Measurements from ENCODE around the gene HSPBP1. TPM values are rescaled to one million over a fixed set of nuclear protein-coding genes. Genes with fewer than 3 reads are reported as not detected.

The HSPBP1 gene
- total and polyA plus RNA-seq, 4 donors = 19.3 to 62.2 (median 51.7) TPM

GRCh38 chr19:55240713-55241020, 39.2 kb downstream of the HSPBP1 start:
- DNase-seq = no peak
- Histone ChIP-seq H3K4me1 (ENCODE audit: control insufficient read depth in 5 of 5, insufficient read depth in 5 of 5, low read length in 5 of 5) (no peaks in the 10 kb centered on the region), H3K36me3 (ENCODE audit: control insufficient read depth in 4 of 4, insufficient read depth in 4 of 4, low read length in 4 of 4) (peaks cover 13 to 76% (median 51%) of the 10 kb centered on the region in 4 donors), H3K4me3 (no peak overlapping the region), H3K27me3 (ENCODE audit: control insufficient read depth in 3 of 3, insufficient read depth in 3 of 3, low read length in 2 of 3) (no peaks in the 10 kb centered on the region), H3K9me3 (ENCODE audit: control insufficient read depth in 4 of 4, insufficient read depth in 3 of 4, low read length in 3 of 4) (no peaks in the 10 kb centered on the region), H3K9ac (ENCODE audit: insufficient read depth in 1 of 2, low read length in 2 of 2) (no peak overlapping the region), H3K27ac (ENCODE audit: low read depth in 1 of 2, low read length in 1 of 2) (no peak overlapping the region)
- WGBS, 2 donors = 86 to 91% methylated on average over 6 of the region's 6 CpGs
- ATAC-seq (ENCODE audit: insufficient read depth, low FRiP score) = no peak
- TF ChIP-seq, protein P1, sequence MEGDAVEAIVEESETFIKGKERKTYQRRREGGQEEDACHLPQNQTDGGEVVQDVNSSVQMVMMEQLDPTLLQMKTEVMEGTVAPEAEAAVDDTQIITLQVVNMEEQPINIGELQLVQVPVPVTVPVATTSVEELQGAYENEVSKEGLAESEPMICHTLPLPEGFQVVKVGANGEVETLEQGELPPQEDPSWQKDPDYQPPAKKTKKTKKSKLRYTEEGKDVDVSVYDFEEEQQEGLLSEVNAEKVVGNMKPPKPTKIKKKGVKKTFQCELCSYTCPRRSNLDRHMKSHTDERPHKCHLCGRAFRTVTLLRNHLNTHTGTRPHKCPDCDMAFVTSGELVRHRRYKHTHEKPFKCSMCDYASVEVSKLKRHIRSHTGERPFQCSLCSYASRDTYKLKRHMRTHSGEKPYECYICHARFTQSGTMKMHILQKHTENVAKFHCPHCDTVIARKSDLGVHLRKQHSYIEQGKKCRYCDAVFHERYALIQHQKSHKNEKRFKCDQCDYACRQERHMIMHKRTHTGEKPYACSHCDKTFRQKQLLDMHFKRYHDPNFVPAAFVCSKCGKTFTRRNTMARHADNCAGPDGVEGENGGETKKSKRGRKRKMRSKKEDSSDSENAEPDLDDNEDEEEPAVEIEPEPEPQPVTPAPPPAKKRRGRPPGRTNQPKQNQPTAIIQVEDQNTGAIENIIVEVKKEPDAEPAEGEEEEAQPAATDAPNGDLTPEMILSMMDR (IDR thresholded peaks at IDR 0.05; ENCODE audit: control extremely low read depth, extremely low read depth) = no peak

GRCh38 chr19:55239004-55239403, 40.9 kb downstream of the HSPBP1 start:
- peaks cover 14 to 69% (median 47%) of the 10 kb centered on the region in 4 donors for H3K36me3 ChIP-seq (ENCODE audit: control insufficient read depth in 4 of 4, insufficient read depth in 4 of 4, low read length in 4 of 4)
- H3K27ac ChIP-seq (ENCODE audit: low read depth in 1 of 2, low read length in 1 of 2) = no peak overlapping the region
- H3K4me1 ChIP-seq (ENCODE audit: control insufficient read depth in 5 of 5, insufficient read depth in 5 of 5, low read length in 5 of 5) = no peaks in the 10 kb centered on the region
- no peak for ATAC-seq (ENCODE audit: insufficient read depth, low FRiP score)
- WGBS, 2 donors = 96 to 97% methylated on average over 12 of the region's 12 CpGs
- H3K9ac ChIP-seq (ENCODE audit: insufficient read depth in 1 of 2, low read length in 2 of 2) = no peak overlapping the region
- TF ChIP-seq, protein P1 (IDR thresholded peaks at IDR 0.05; ENCODE audit: control extremely low read depth, extremely low read depth) = no peak
- DNase-seq = no peak
- no peak overlapping the region for H3K4me3 ChIP-seq
- no peaks in the 10 kb centered on the region for H3K9me3 ChIP-seq (ENCODE audit: control insufficient read depth in 4 of 4, insufficient read depth in 3 of 4, low read length in 3 of 4)
- no peaks in the 10 kb centered on the region for H3K27me3 ChIP-seq (ENCODE audit: control insufficient read depth in 3 of 3, insufficient read depth in 3 of 3, low read length in 2 of 3)

GRCh38 chr19:55238030-55238429, 41.9 kb downstream of the HSPBP1 start:
- Histone ChIP-seq H3K36me3 (ENCODE audit: control insufficient read depth in 4 of 4, insufficient read depth in 4 of 4, low read length in 4 of 4) (peaks cover 14 to 64% (median 43%) of the 10 kb centered on the region in 4 donors), H3K27me3 (ENCODE audit: control insufficient read depth in 3 of 3, insufficient read depth in 3 of 3, low read length in 2 of 3) (no peaks in the 10 kb centered on the region), H3K9ac (ENCODE audit: insufficient read depth in 1 of 2, low read length in 2 of 2) (no peak overlapping the region), H3K9me3 (ENCODE audit: control insufficient read depth in 4 of 4, insufficient read depth in 3 of 4, low read length in 3 of 4) (no peaks in the 10 kb centered on the region), H3K4me3 (no peak overlapping the region), H3K27ac (ENCODE audit: low read depth in 1 of 2, low read length in 1 of 2) (no peak overlapping the region), H3K4me1 (ENCODE audit: control insufficient read depth in 5 of 5, insufficient read depth in 5 of 5, low read length in 5 of 5) (no peaks in the 10 kb centered on the region)
- no peak for DNase-seq
- no peak for ATAC-seq (ENCODE audit: insufficient read depth, low FRiP score)
- WGBS, 2 donors = 96 to 98% methylated on average over 8 of the region's 8 CpGs
- TF ChIP-seq, protein P1 (IDR thresholded peaks at IDR 0.05; ENCODE audit: control extremely low read depth, extremely low read depth) = no peak

DNA sequence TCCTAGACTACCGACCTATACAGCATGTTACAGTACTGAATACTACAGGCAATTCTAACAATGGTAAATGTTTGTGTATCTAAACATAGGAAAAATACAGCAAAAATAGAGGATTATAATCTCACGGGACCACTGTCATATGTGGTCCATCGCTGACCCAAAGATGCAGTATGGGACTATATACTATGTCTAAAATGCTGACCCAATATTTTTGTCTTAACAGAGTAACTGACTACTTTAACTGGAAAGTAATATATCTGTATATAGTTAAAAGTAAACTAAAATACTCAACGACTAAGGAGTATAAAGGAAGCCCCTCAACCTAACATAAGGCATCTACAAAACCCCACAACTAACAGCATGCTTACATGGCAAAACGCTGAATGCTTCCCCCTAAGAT, 46.9 kb downstream of the HSPBP1 start:
- peaks cover 25 to 71% (median 34%) of the 10 kb centered on the region in 4 donors for H3K36me3 ChIP-seq (ENCODE audit: control insufficient read depth in 4 of 4, insufficient read depth in 4 of 4, low read length in 4 of 4)
- TF ChIP-seq, protein P1 (IDR thresholded peaks at IDR 0.05; ENCODE audit: control extremely low read depth, extremely low read depth) = no peak
- 88 to 94% methylated on average over 5 of the region's 5 CpGs for WGBS, 2 donors
- H3K27ac ChIP-seq (ENCODE audit: low read depth in 1 of 2, low read length in 1 of 2) = no peak overlapping the region
- H3K4me1 ChIP-seq (ENCODE audit: control insufficient read depth in 5 of 5, insufficient read depth in 5 of 5, low read length in 5 of 5) = no peaks in the 10 kb centered on the region
- no peaks in the 10 kb centered on the region for H3K27me3 ChIP-seq (ENCODE audit: control insufficient read depth in 3 of 3, insufficient read depth in 3 of 3, low read length in 2 of 3)
- ATAC-seq (ENCODE audit: insufficient read depth, low FRiP score) (no peak), DNase-seq (no peak)
- no peak overlapping the region for H3K4me3 ChIP-seq
- H3K9me3 ChIP-seq (ENCODE audit: control insufficient read depth in 4 of 4, insufficient read depth in 3 of 4, low read length in 3 of 4) = no peaks in the 10 kb centered on the region
- no peak overlapping the region for H3K9ac ChIP-seq (ENCODE audit: insufficient read depth in 1 of 2, low read length in 2 of 2)
